Right lobe of liver (tissue), 4 donors: ENCODE measurements around the gene MIOX.

Experiments
- POLR2A ChIP-seq: fragments of 450-650 bp; IDR thresholded peaks from one replicate; pipeline ENCODE4 v1.6.1; 2017; ENCODE audit warnings: antibody characterized with exemption, mild to moderate bottlenecking
- TF ChIP-seq, protein P1 (sequence below), 4 donors: fragments of 200-600 bp in 3 of 4; fragments of 450-650 bp in 1 of 4; IDR thresholded peaks; one replicate each; pipeline versions ENCODE4 v1.5.1 to v1.8.0; 2016 to 2022; ENCODE audit warnings: antibody characterized with exemption in 4 of 4, mild to moderate bottlenecking in 2 of 4
- donor health status: DM: no; HTN: no; CAD: no.
- donor health status: DM: no; HTN: no; CAD: no.
- donor health status: DM: no; HTN: yes; CAD: no.

GRCh38 chr22:50476868-50477267 lies 9.8 kb upstream of the MIOX start:
- TF ChIP-seq, protein P1, sequence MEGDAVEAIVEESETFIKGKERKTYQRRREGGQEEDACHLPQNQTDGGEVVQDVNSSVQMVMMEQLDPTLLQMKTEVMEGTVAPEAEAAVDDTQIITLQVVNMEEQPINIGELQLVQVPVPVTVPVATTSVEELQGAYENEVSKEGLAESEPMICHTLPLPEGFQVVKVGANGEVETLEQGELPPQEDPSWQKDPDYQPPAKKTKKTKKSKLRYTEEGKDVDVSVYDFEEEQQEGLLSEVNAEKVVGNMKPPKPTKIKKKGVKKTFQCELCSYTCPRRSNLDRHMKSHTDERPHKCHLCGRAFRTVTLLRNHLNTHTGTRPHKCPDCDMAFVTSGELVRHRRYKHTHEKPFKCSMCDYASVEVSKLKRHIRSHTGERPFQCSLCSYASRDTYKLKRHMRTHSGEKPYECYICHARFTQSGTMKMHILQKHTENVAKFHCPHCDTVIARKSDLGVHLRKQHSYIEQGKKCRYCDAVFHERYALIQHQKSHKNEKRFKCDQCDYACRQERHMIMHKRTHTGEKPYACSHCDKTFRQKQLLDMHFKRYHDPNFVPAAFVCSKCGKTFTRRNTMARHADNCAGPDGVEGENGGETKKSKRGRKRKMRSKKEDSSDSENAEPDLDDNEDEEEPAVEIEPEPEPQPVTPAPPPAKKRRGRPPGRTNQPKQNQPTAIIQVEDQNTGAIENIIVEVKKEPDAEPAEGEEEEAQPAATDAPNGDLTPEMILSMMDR (IDR thresholded peaks at IDR 0.05): no peak
- no peak for TF ChIP-seq POLR2A
